GM21526 (cell line): ENCODE measurements around the gene SYT9.

Experiments
- ATAC-seq: cut with Tn5 transposase; IDR thresholded peaks from one replicate; pipeline ENCODE4 v1.9.1; 2021; ENCODE audit warnings: moderate library complexity; ENCODE audit not compliant: unreplicated experiment, low FRiP score

The SYT9 gene

GRCh38 chr11:7421136-7421535, 169.4 kb downstream of the SYT9 start:
- no peak for ATAC-seq

GRCh38 chr11:7422544-7423331, 171.0 kb downstream of the SYT9 start:
- no peak for ATAC-seq

- ATAC-seq, result no peak
Measured at GRCh38 chr11:7423946-7424345, 172.2 kb downstream of the SYT9 start.

- no peak for ATAC-seq
Measured at GRCh38 chr11:7427733-7428132, 176.0 kb downstream of the SYT9 start.

- no peak for ATAC-seq
Measured at GRCh38 chr11:7428196-7428595, 176.5 kb downstream of the SYT9 start.

- no peak for ATAC-seq
Measured at GRCh38 chr11:7430496-7430895, 178.8 kb downstream of the SYT9 start.

GRCh38 chr11:7435176-7435575, 183.5 kb downstream of the SYT9 start:
- no peak for ATAC-seq

- no peak for ATAC-seq
Measured at GRCh38 chr11:7436146-7436545, 184.4 kb downstream of the SYT9 start.

GRCh38 chr11:7436657-7437056, 185.0 kb downstream of the SYT9 start:
- peak; percentile 85 for ATAC-seq

- no peak for ATAC-seq
Measured at GRCh38 chr11:7437696-7438095, 186.0 kb downstream of the SYT9 start.

GRCh38 chr11:7439746-7440320, 188.1 kb downstream of the SYT9 start:
- no peak for ATAC-seq

GRCh38 chr11:7442588-7443215, 191.0 kb downstream of the SYT9 start:
- peak; percentile 89 for ATAC-seq

GRCh38 chr11:7444091-7444981, 192.6 kb downstream of the SYT9 start:
- ATAC-seq, result no peak

- no peak for ATAC-seq
Measured at GRCh38 chr11:7445564-7445963, 193.9 kb downstream of the SYT9 start.

- ATAC-seq, result no peak
Measured at GRCh38 chr11:7448201-7448600, 196.5 kb downstream of the SYT9 start.

- ATAC-seq, result no peak
Measured at GRCh38 chr11:7449211-7449840, 197.6 kb downstream of the SYT9 start.

GRCh38 chr11:7449841-7450214, 198.1 kb downstream of the SYT9 start:
- no peak for ATAC-seq

- no peak for ATAC-seq
Measured at GRCh38 chr11:7450836-7451235, 199.1 kb downstream of the SYT9 start.

- ATAC-seq, result no peak
Measured at GRCh38 chr11:7451520-7451919, 199.8 kb downstream of the SYT9 start.

- ATAC-seq, result no peak
Measured at GRCh38 chr11:7451952-7452494, 200.3 kb downstream of the SYT9 start.
